NT2/D1 (cell line): ENCODE results near the gene PSME3.
"Not testable (repeated sequence)": the region's sequence is repeated elsewhere in the genome, so short reads cannot be mapped to it uniquely, and the experiment has no call there.

ENCODE experiments used
- DNase-seq: peaks from one replicate; pipeline ENCODE4 v3.0.0-alpha.2; 2011; ENCODE audit warnings: low read depth, low spot score
- H3K27me3 ChIP-seq: 2 replicates; pipeline ENCODE4 v1.6.0; 2011; ENCODE audit warnings: mild to moderate bottlenecking; ENCODE audit not compliant: insufficient read length, insufficient read depth
- H3K36me3 ChIP-seq: 2 replicates; pipeline ENCODE4 v1.6.1; 2011; ENCODE audit warnings: mild to moderate bottlenecking, low read length, mixed read lengths; ENCODE audit not compliant: insufficient read depth, insufficient read length
- H3K4me1 ChIP-seq: 2 replicates; pipeline ENCODE4 v1.5.1; 2011; ENCODE audit not compliant: insufficient read depth, insufficient read length
- H3K4me3 ChIP-seq: 2 replicates; pipeline ENCODE4 v1.5.1; 2011; ENCODE audit warnings: low read depth; ENCODE audit not compliant: insufficient read length
- H3K9ac ChIP-seq: 2 replicates; pipeline ENCODE4 v1.6.0; 2011; ENCODE audit warnings: low read depth; ENCODE audit not compliant: insufficient read length
- H3K9me3 ChIP-seq: 2 replicates; pipeline ENCODE4 v1.5.1; 2011; ENCODE audit warnings: mild to moderate bottlenecking, low read length; ENCODE audit not compliant: insufficient read depth
- SUZ12 ChIP-seq: IDR thresholded peaks from 2 replicates; pipeline ENCODE4 v1.6.1; 2011; ENCODE audit not compliant: insufficient read length, insufficient read depth; ENCODE audit errors: extremely low read depth
- YY1 ChIP-seq: IDR thresholded peaks from 2 replicates; pipeline ENCODE4 v1.6.1; 2011; ENCODE audit not compliant: insufficient read length, insufficient read depth
- ZNF274 ChIP-seq: IDR thresholded peaks from 2 replicates; pipeline ENCODE4 v1.6.1; 2011; ENCODE audit warnings: mild to moderate bottlenecking, low read depth, low read length

PSME3 gene

GRCh38 chr17:42846594-42847280, 13.5 kb downstream of the PSME3 start:
- Histone ChIP-seq H3K4me3 (no peak overlapping the region), H3K9me3 (no peaks in the 10 kb centered on the region), H3K27me3 (no peaks in the 10 kb centered on the region), H3K36me3 (peaks cover 47% of the 10 kb centered on the region), H3K4me1 (no peaks in the 10 kb centered on the region), H3K9ac (no peak overlapping the region)
- DNase-seq, result no peak
- TF ChIP-seq ZNF274 (no peak), YY1 (no peak), SUZ12 (no peak)

GRCh38 chr17:42848093-42848492, 14.9 kb downstream of the PSME3 start:
- TF ChIP-seq SUZ12 (no peak), ZNF274 (no peak), YY1 (no peak)
- Histone ChIP-seq H3K36me3 (peaks cover 33% of the 10 kb centered on the region), H3K4me3 (no peak overlapping the region), H3K4me1 (no peaks in the 10 kb centered on the region), H3K9ac (no peak overlapping the region), H3K9me3 (no peaks in the 10 kb centered on the region), H3K27me3 (no peaks in the 10 kb centered on the region)
- no peak for DNase-seq

GRCh38 chr17:42849031-42849430, 15.8 kb downstream of the PSME3 start:
- Histone ChIP-seq H3K4me3 (no peak overlapping the region), H3K9me3 (no peaks in the 10 kb centered on the region), H3K9ac (no peak overlapping the region), H3K4me1 (no peaks in the 10 kb centered on the region), H3K36me3 (peaks cover 24% of the 10 kb centered on the region), H3K27me3 (no peaks in the 10 kb centered on the region)
- TF ChIP-seq YY1, result no peak
- TF ChIP-seq ZNF274, result no peak
- TF ChIP-seq SUZ12, result no peak
- DNase-seq, result no peak

GRCh38 chr17:42849451-42850181, 16.4 kb downstream of the PSME3 start:
- Histone ChIP-seq H3K4me3 (no peak overlapping the region), H3K36me3 (peaks cover 18% of the 10 kb centered on the region), H3K9me3 (no peaks in the 10 kb centered on the region), H3K9ac (no peak overlapping the region), H3K4me1 (no peaks in the 10 kb centered on the region), H3K27me3 (no peaks in the 10 kb centered on the region)
- TF ChIP-seq ZNF274 (no peak), SUZ12 (no peak), YY1 (no peak)
- DNase-seq, result no peak

GRCh38 chr17:42850954-42851353, 17.8 kb downstream of the PSME3 start, which contains the start of gene AOC3:
Gene AOC3 (plus strand): TSS chr17:42851199. CDS start chr17:42851344, 145 bp downstream.
- Histone ChIP-seq H3K27me3 (no peaks in the 10 kb centered on the region), H3K9me3 (no peaks in the 10 kb centered on the region), H3K36me3 (peaks cover 4% of the 10 kb centered on the region), H3K4me3 (no peak within 1 kb of the TSS), H3K4me1 (no peaks in the 10 kb centered on the region), H3K9ac (no peak within 1 kb of the TSS)
- TF ChIP-seq ZNF274 (no peak), SUZ12 (no peak), YY1 (no peak)
- DNase-seq, result no peak

GRCh38 chr17:42851371-42852240, 18.4 kb downstream of the PSME3 start:
- H3K27me3 ChIP-seq, H3K4me3 ChIP-seq, H3K9ac ChIP-seq, H3K4me1 ChIP-seq, H3K9me3 ChIP-seq, DNase-seq, H3K36me3 ChIP-seq: not testable (repeated sequence)

GRCh38 chr17:42852351-42852750, 19.2 kb downstream of the PSME3 start:
- no peak overlapping the region for H3K9ac ChIP-seq
- no peak overlapping the region for H3K4me3 ChIP-seq
- H3K4me1 ChIP-seq, result peaks cover 4% of the 10 kb centered on the region
- TF ChIP-seq SUZ12, result no peak
- no peaks in the 10 kb centered on the region for H3K36me3 ChIP-seq
- H3K27me3 ChIP-seq, result no peaks in the 10 kb centered on the region
- H3K9me3 ChIP-seq, result no peaks in the 10 kb centered on the region
- DNase-seq, result no peak
